ENCODE data around the gene SSC5D.
"Not testable (repeated sequence)": the region's sequence is repeated elsewhere in the genome, so short reads cannot be mapped to it uniquely, and the experiment has no call there.

SSC5D gene

GRCh38 chr19:55519451-55520311 is 31.4 kb downstream of the SSC5D start:
- H3K36me3 ChIP-seq (ENCODE audit: control insufficient read depth in 2 of 2, insufficient read depth in 2 of 2, low read length in 2 of 2) = peaks cover 2 to 6% of the 10 kb centered on the region in 2 donors
- H3K9ac ChIP-seq (ENCODE audit: low read length in 2 of 2) = no peak overlapping the region
- no peak overlapping the region for H3K4me3 ChIP-seq (ENCODE audit: low read length in 2 of 2)
- H3K27ac ChIP-seq (ENCODE audit: low read length) = no peak overlapping the region
- H3K4me1 ChIP-seq (ENCODE audit: control insufficient read depth, insufficient read depth, low read length) = peaks cover 5% of the 10 kb centered on the region
- H3K9me3 ChIP-seq (ENCODE audit: control insufficient read depth in 2 of 2, low read length in 2 of 2) = no peaks in the 10 kb centered on the region
- no peaks in the 10 kb centered on the region for H3K27me3 ChIP-seq (ENCODE audit: control insufficient read depth in 1 of 2, insufficient read depth in 2 of 2, low read length in 2 of 2)

GRCh38 chr19:55520691-55521292 is 32.6 kb downstream of the SSC5D start:
- no peak overlapping the region for H3K4me3 ChIP-seq (ENCODE audit: low read length in 2 of 2)
- no peak overlapping the region for H3K9ac ChIP-seq (ENCODE audit: low read length in 2 of 2)
- no peak overlapping the region for H3K27ac ChIP-seq (ENCODE audit: low read length)

GRCh38 chr19:55525289-55526101 is 37.3 kb downstream of the SSC5D start:
- Histone ChIP-seq H3K9me3 (ENCODE audit: control insufficient read depth in 2 of 2, low read length in 2 of 2) (no peaks in the 10 kb centered on the region), H3K36me3 (ENCODE audit: control insufficient read depth in 2 of 2, insufficient read depth in 2 of 2, low read length in 2 of 2) (no peaks in the 10 kb centered on the region), H3K27ac (ENCODE audit: low read length) (no peak overlapping the region), H3K27me3 (ENCODE audit: control insufficient read depth in 1 of 2, insufficient read depth in 2 of 2, low read length in 2 of 2) (peaks cover 4 to 19% of the 10 kb centered on the region in 2 donors), H3K4me3 (ENCODE audit: low read length in 2 of 2) (no peak overlapping the region), H3K9ac (ENCODE audit: low read length in 2 of 2) (no peak overlapping the region), H3K4me1 (ENCODE audit: control insufficient read depth, insufficient read depth, low read length) (peaks cover 8% of the 10 kb centered on the region)

More at GRCh38 chr19:55520691-55521292, 32.6 kb downstream of the SSC5D start:
- Histone ChIP-seq H3K9me3 (ENCODE audit: control insufficient read depth in 2 of 2, low read length in 2 of 2) (no peaks in the 10 kb centered on the region), H3K36me3 (ENCODE audit: control insufficient read depth in 2 of 2, insufficient read depth in 2 of 2, low read length in 2 of 2) (peaks cover 0 to 2% of the 10 kb centered on the region in 2 donors), H3K27me3 (ENCODE audit: control insufficient read depth in 1 of 2, insufficient read depth in 2 of 2, low read length in 2 of 2) (no peaks in the 10 kb centered on the region), H3K4me1 (ENCODE audit: control insufficient read depth, insufficient read depth, low read length) (peaks cover 5% of the 10 kb centered on the region)

- no peaks in the 10 kb centered on the region for H3K36me3 ChIP-seq (ENCODE audit: control insufficient read depth in 2 of 2, insufficient read depth in 2 of 2, low read length in 2 of 2)
- H3K27ac ChIP-seq (ENCODE audit: low read length) = no peak overlapping the region
- peak overlapping the region in 1 of 2 donors; percentile 40 for H3K4me3 ChIP-seq (ENCODE audit: low read length in 2 of 2)
- no peak overlapping the region for H3K9ac ChIP-seq (ENCODE audit: low read length in 2 of 2)
- peaks cover 4 to 22% of the 10 kb centered on the region in 2 donors for H3K27me3 ChIP-seq (ENCODE audit: control insufficient read depth in 1 of 2, insufficient read depth in 2 of 2, low read length in 2 of 2)
- peaks cover 8% of the 10 kb centered on the region for H3K4me1 ChIP-seq (ENCODE audit: control insufficient read depth, insufficient read depth, low read length)
- H3K9me3 ChIP-seq (ENCODE audit: control insufficient read depth in 2 of 2, low read length in 2 of 2) = no peaks in the 10 kb centered on the region
Observed at GRCh38 chr19:55526216-55527196, 38.3 kb downstream of the SSC5D start.

- H3K4me1 ChIP-seq (ENCODE audit: control insufficient read depth, insufficient read depth, low read length) = peaks cover 8% of the 10 kb centered on the region
- no peak overlapping the region for H3K9ac ChIP-seq (ENCODE audit: low read length in 2 of 2)
- no peak overlapping the region for H3K27ac ChIP-seq (ENCODE audit: low read length)
- H3K27me3 ChIP-seq (ENCODE audit: control insufficient read depth in 1 of 2, insufficient read depth in 2 of 2, low read length in 2 of 2) = peaks cover 4 to 22% of the 10 kb centered on the region in 2 donors
- no peaks in the 10 kb centered on the region for H3K36me3 ChIP-seq (ENCODE audit: control insufficient read depth in 2 of 2, insufficient read depth in 2 of 2, low read length in 2 of 2)
- H3K9me3 ChIP-seq (ENCODE audit: control insufficient read depth in 2 of 2, low read length in 2 of 2) = no peaks in the 10 kb centered on the region
- H3K4me3 ChIP-seq (ENCODE audit: low read length in 2 of 2) = no peak overlapping the region
Observed at GRCh38 chr19:55527197-55528029, 39.2 kb downstream of the SSC5D start.

GRCh38 chr19:55528030-55528803 is 40.0 kb downstream of the SSC5D start:
- H3K9ac ChIP-seq (ENCODE audit: low read length in 2 of 2) = no peak overlapping the region
- no peak overlapping the region for H3K27ac ChIP-seq (ENCODE audit: low read length)
- no peaks in the 10 kb centered on the region for H3K9me3 ChIP-seq (ENCODE audit: control insufficient read depth in 2 of 2, low read length in 2 of 2)
- no peaks in the 10 kb centered on the region for H3K36me3 ChIP-seq (ENCODE audit: control insufficient read depth in 2 of 2, insufficient read depth in 2 of 2, low read length in 2 of 2)
- H3K4me1 ChIP-seq (ENCODE audit: control insufficient read depth, insufficient read depth, low read length) = peaks cover 8% of the 10 kb centered on the region
- H3K27me3 ChIP-seq (ENCODE audit: control insufficient read depth in 1 of 2, insufficient read depth in 2 of 2, low read length in 2 of 2) = peaks cover 4 to 22% of the 10 kb centered on the region in 2 donors
- no peak overlapping the region for H3K4me3 ChIP-seq (ENCODE audit: low read length in 2 of 2)

GRCh38 chr19:55529636-55530234 is 41.5 kb downstream of the SSC5D start:
- Histone ChIP-seq H3K9me3 (ENCODE audit: control insufficient read depth in 2 of 2, low read length in 2 of 2) (no peaks in the 10 kb centered on the region), H3K9ac (ENCODE audit: low read length in 2 of 2) (no peak overlapping the region), H3K4me3 (ENCODE audit: low read length in 2 of 2) (no peak overlapping the region), H3K27ac (ENCODE audit: low read length) (no peak overlapping the region), H3K36me3 (ENCODE audit: control insufficient read depth in 2 of 2, insufficient read depth in 2 of 2, low read length in 2 of 2) (no peaks in the 10 kb centered on the region), H3K4me1 (ENCODE audit: control insufficient read depth, insufficient read depth, low read length) (peaks cover 8% of the 10 kb centered on the region), H3K27me3 (ENCODE audit: control insufficient read depth in 1 of 2, insufficient read depth in 2 of 2, low read length in 2 of 2) (peaks cover 4 to 22% of the 10 kb centered on the region in 2 donors)

- Histone ChIP-seq H3K9ac (ENCODE audit: low read length in 2 of 2) (no peak overlapping the region), H3K27me3 (ENCODE audit: control insufficient read depth in 1 of 2, insufficient read depth in 2 of 2, low read length in 2 of 2) (peaks cover 4 to 22% of the 10 kb centered on the region in 2 donors), H3K9me3 (ENCODE audit: control insufficient read depth in 2 of 2, low read length in 2 of 2) (no peaks in the 10 kb centered on the region), H3K4me1 (ENCODE audit: control insufficient read depth, insufficient read depth, low read length) (peaks cover 8% of the 10 kb centered on the region), H3K36me3 (ENCODE audit: control insufficient read depth in 2 of 2, insufficient read depth in 2 of 2, low read length in 2 of 2) (no peaks in the 10 kb centered on the region), H3K4me3 (ENCODE audit: low read length in 2 of 2) (no peak overlapping the region), H3K27ac (ENCODE audit: low read length) (no peak overlapping the region)
Observed at GRCh38 chr19:55530996-55531395, 42.8 kb downstream of the SSC5D start.

- H3K27me3 ChIP-seq (ENCODE audit: control insufficient read depth in 1 of 2, insufficient read depth in 2 of 2, low read length in 2 of 2); H3K27ac ChIP-seq (ENCODE audit: low read length); H3K36me3 ChIP-seq (ENCODE audit: control insufficient read depth in 2 of 2, insufficient read depth in 2 of 2, low read length in 2 of 2); H3K4me1 ChIP-seq (ENCODE audit: control insufficient read depth, insufficient read depth, low read length); H3K9ac ChIP-seq (ENCODE audit: low read length in 2 of 2); H3K9me3 ChIP-seq (ENCODE audit: control insufficient read depth in 2 of 2, low read length in 2 of 2); H3K4me3 ChIP-seq (ENCODE audit: low read length in 2 of 2): not testable (repeated sequence)
Observed at GRCh38 chr19:55534280-55534679, 46.0 kb downstream of the SSC5D start.
